ENCODE measurements around the gene AFAP1L2. TPM values are rescaled to one million over a fixed set of nuclear protein-coding genes. Genes with fewer than 3 reads are reported as not detected.

AFAP1L2 gene
- total RNA-seq, 1 donor from 2014 or later, result 4.8 TPM

DNA sequence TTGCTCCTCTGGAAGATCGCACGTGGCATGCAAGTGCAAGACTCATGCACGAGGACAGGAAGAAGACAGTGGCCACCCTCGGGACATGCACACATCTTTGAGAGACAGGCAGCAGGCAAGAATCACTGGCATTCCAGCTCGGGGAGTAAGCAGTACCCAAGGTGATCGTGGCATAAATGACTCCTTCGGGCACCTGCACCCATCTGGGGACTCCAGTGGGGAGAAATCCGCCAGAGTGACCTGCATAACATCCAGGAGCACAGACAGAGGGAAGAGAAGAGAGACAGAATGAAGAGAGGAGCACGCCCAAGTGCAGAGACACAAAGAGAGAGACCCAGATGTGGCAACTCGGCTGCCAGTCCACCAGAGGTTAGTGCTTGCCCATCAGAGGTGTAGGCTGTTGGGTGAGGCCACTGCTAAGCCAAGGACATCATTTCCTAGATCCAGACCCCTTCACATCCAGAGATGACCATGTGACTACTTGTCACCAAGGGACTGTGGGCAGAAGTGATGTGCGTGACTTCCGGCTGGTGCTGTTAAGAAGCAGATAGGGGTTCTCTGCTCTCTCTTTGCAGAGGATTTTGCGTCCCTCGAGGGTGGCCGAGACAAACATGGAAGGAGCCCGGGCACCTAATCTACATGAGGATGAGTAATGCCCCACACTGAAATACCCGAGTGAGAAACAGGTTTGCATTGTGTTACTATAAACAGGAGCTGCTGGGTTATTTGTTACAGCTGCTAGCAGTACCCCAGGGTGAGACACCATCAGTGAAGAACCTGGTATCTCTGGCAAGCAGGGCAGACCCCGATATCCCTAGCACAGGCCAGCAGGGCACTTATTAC, 84.7 kb downstream of the AFAP1L2 start:
- Histone ChIP-seq H2AFZ (replicated peaks) (no peak overlapping the region), H4K20me1 (ENCODE audit: low read depth) (no peaks in the 10 kb centered on the region), H3K27ac (no peak overlapping the region), H3K9ac (no peak overlapping the region), H3K4me2 (no peak overlapping the region), H3K27me3 (no peaks in the 10 kb centered on the region), H3K4me3 (no peak overlapping the region), H3K79me2 (ENCODE audit: low read depth) (no peaks in the 10 kb centered on the region), H3F3A (ENCODE audit: low read depth) (no peaks in the 10 kb centered on the region), H3K9me3 (ENCODE audit: low read depth) (no peaks in the 10 kb centered on the region), H3K4me1 (no peaks in the 10 kb centered on the region), H3K36me3 (no peaks in the 10 kb centered on the region)
- Mint-ChIP-seq H3K27me3 (ENCODE audit: insufficient read depth, low read depth) (peaks cover 4% of the 10 kb centered on the region), H3K9me3 (no peaks in the 10 kb centered on the region), H3K4me3 (no peak overlapping the region), H3K36me3 (peaks cover 21% of the 10 kb centered on the region), H3K4me1 (peaks cover 11% of the 10 kb centered on the region), H3K27ac (no peak overlapping the region)
- DNase-seq (ENCODE audit: low spot score), result no peak
- TF ChIP-seq CTCF (IDR thresholded peaks at IDR 0.05) (no peak), EZH2phosphoT487 (IDR thresholded peaks at IDR 0.05) (no peak), EZH2 (IDR thresholded peaks at IDR 0.05) (no peak)

DNA sequence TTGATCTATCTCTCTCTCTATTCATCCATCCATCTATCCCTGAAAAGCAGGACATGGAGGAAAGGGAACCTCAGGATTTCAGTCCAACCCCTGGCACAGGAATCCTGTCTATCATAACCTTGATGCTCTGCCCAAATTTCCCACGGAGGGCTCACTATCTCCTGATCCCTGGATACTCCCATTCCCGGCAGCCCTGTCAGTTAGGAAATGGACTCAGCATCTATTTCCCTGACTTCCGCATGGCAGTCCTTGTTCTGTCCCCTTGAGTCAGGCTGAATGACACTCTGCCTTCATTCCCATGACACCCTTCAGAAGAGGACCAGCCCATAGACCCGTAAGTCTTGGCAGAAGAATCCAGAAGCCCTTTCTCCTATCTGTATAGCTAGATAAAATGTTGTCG, 87.6 kb downstream of the AFAP1L2 start:
- H3K27ac Mint-ChIP-seq, result peak overlapping the region; percentile 25

GRCh38 chr10:114315566-114316420, 88.5 kb downstream of the AFAP1L2 start:
- peak overlapping the region; percentile 68 for H2AFZ ChIP-seq (replicated peaks)
- H3K4me1 Mint-ChIP-seq, result peaks cover 29% of the 10 kb centered on the region
- peaks cover 7% of the 10 kb centered on the region for H3K27me3 Mint-ChIP-seq (ENCODE audit: insufficient read depth, low read depth)
- H4K20me1 ChIP-seq (ENCODE audit: low read depth), result no peaks in the 10 kb centered on the region
- no peaks in the 10 kb centered on the region for H3K9me3 Mint-ChIP-seq
- H3K36me3 Mint-ChIP-seq, result peaks cover 11% of the 10 kb centered on the region
- H3K4me1 ChIP-seq, result no peaks in the 10 kb centered on the region
- no peak overlapping the region for H3K4me3 Mint-ChIP-seq
- no peak overlapping the region for H3K27ac ChIP-seq
- H3K79me2 ChIP-seq (ENCODE audit: low read depth), result no peaks in the 10 kb centered on the region
- H3K4me3 ChIP-seq, result no peak overlapping the region
- TF ChIP-seq EZH2 (IDR thresholded peaks at IDR 0.05) (no peak), EZH2phosphoT487 (IDR thresholded peaks at IDR 0.05) (no peak), CTCF (IDR thresholded peaks at IDR 0.05) (no peak)
- no peaks in the 10 kb centered on the region for H3K36me3 ChIP-seq
- H3K4me2 ChIP-seq, result no peak overlapping the region
- no peaks in the 10 kb centered on the region for H3K9me3 ChIP-seq (ENCODE audit: low read depth)
- no peaks in the 10 kb centered on the region for H3K27me3 ChIP-seq
- no peak for DNase-seq (ENCODE audit: low spot score)
- no peak overlapping the region for H3K9ac ChIP-seq
- H3F3A ChIP-seq (ENCODE audit: low read depth), result no peaks in the 10 kb centered on the region
- H3K27ac Mint-ChIP-seq, result peak overlapping the region; percentile 65

More for the DNA sequence above, 87.6 kb downstream of the AFAP1L2 start:
- Histone ChIP-seq H3K9ac (no peak overlapping the region), H2AFZ (replicated peaks) (no peak overlapping the region), H3K4me2 (no peak overlapping the region), H4K20me1 (ENCODE audit: low read depth) (no peaks in the 10 kb centered on the region), H3K27ac (no peak overlapping the region), H3F3A (ENCODE audit: low read depth) (no peaks in the 10 kb centered on the region), H3K36me3 (no peaks in the 10 kb centered on the region), H3K9me3 (ENCODE audit: low read depth) (no peaks in the 10 kb centered on the region), H3K4me1 (no peaks in the 10 kb centered on the region), H3K4me3 (no peak overlapping the region), H3K79me2 (ENCODE audit: low read depth) (no peaks in the 10 kb centered on the region), H3K27me3 (no peaks in the 10 kb centered on the region)
- no peak for TF ChIP-seq CTCF (IDR thresholded peaks at IDR 0.05)
- no peak for TF ChIP-seq EZH2phosphoT487 (IDR thresholded peaks at IDR 0.05)
- TF ChIP-seq EZH2 (IDR thresholded peaks at IDR 0.05), result no peak
- H3K27me3 Mint-ChIP-seq (ENCODE audit: insufficient read depth, low read depth), result peaks cover 7% of the 10 kb centered on the region
- peaks cover 8% of the 10 kb centered on the region for H3K36me3 Mint-ChIP-seq
- H3K4me3 Mint-ChIP-seq, result peak overlapping the region; percentile 16
- no peaks in the 10 kb centered on the region for H3K9me3 Mint-ChIP-seq
- H3K4me1 Mint-ChIP-seq, result peaks cover 22% of the 10 kb centered on the region
- no peak for DNase-seq (ENCODE audit: low spot score)

All from neural progenitor cell (in vitro differentiated cells).